HepG2 (cell line): Measurements from ENCODE around the gene PTAFR.
"Not testable (repeated sequence)": the region's sequence is repeated elsewhere in the genome, so short reads cannot be mapped to it uniquely, and the experiment has no call there.

Experiments used
- FOXM1 ChIP-seq: sonication (generic); formaldehyde crosslinking; IDR thresholded peaks from 2 replicates; pipeline ENCODE4 v1.5.0; 2020; ENCODE audit warnings: missing genetic modification reagents
- FOXP1 ChIP-seq, 2 experiments: fragments of 450-650 bp in 1 of 2; IDR thresholded peaks; 2 replicates each; pipeline ENCODE4 v1.6.1; 2017 to 2018; ENCODE audit warnings: antibody characterized with exemption in 1 of 2
- TF ChIP-seq, protein P1 (sequence below): sonication (generic); formaldehyde crosslinking; IDR thresholded peaks from 2 replicates; pipeline ENCODE4 v1.4.0; 2020; ENCODE audit warnings: mild to moderate bottlenecking, missing genetic modification reagents
- TF ChIP-seq, protein P2 (sequence below): sonication (generic); formaldehyde crosslinking; IDR thresholded peaks from 2 replicates; pipeline ENCODE4 v1.4.0; 2020; ENCODE audit warnings: missing genetic modification reagents
- TF ChIP-seq, protein P3 (sequence below): IDR thresholded peaks from 2 replicates; pipeline ENCODE4 v1.4.0; 2020; ENCODE audit warnings: mild to moderate bottlenecking, missing genetic modification reagents

DNA sequence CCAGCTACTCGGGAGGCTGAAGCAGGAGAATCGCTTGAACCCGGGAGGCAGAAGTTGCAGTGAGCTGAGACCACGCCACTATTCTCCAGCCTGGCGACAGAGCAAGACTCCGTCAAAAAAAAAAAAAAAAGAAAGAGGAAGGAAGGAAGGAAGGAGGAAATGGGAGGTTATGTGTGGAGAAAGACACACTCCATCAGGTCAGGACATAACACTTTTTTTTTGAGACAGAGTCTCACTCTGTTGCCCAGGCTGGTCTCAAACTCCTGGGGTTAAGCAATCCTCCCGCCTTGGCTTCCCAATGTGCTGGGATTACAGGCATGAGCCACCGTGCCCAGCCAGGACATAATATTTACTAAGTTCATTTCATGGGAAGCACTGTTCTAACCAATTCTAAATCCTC, 36.6 kb downstream of the PTAFR start:
- not testable (repeated sequence) for TF ChIP-seq FOXM1 (CRISPR knock-in tag); FOXP1 (IDR thresholded peaks at IDR 0.05); FOXP1 (CRISPR knock-in tag; IDR thresholded peaks at IDR 0.05)
- TF ChIP-seq, protein P1, sequence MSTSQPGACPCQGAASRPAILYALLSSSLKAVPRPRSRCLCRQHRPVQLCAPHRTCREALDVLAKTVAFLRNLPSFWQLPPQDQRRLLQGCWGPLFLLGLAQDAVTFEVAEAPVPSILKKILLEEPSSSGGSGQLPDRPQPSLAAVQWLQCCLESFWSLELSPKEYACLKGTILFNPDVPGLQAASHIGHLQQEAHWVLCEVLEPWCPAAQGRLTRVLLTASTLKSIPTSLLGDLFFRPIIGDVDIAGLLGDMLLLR (CRISPR knock-in tag), result not testable (repeated sequence)
- TF ChIP-seq, protein P2, sequence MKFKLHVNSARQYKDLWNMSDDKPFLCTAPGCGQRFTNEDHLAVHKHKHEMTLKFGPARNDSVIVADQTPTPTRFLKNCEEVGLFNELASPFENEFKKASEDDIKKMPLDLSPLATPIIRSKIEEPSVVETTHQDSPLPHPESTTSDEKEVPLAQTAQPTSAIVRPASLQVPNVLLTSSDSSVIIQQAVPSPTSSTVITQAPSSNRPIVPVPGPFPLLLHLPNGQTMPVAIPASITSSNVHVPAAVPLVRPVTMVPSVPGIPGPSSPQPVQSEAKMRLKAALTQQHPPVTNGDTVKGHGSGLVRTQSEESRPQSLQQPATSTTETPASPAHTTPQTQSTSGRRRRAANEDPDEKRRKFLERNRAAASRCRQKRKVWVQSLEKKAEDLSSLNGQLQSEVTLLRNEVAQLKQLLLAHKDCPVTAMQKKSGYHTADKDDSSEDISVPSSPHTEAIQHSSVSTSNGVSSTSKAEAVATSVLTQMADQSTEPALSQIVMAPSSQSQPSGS (CRISPR knock-in tag), result not testable (repeated sequence)
- TF ChIP-seq, protein P3, sequence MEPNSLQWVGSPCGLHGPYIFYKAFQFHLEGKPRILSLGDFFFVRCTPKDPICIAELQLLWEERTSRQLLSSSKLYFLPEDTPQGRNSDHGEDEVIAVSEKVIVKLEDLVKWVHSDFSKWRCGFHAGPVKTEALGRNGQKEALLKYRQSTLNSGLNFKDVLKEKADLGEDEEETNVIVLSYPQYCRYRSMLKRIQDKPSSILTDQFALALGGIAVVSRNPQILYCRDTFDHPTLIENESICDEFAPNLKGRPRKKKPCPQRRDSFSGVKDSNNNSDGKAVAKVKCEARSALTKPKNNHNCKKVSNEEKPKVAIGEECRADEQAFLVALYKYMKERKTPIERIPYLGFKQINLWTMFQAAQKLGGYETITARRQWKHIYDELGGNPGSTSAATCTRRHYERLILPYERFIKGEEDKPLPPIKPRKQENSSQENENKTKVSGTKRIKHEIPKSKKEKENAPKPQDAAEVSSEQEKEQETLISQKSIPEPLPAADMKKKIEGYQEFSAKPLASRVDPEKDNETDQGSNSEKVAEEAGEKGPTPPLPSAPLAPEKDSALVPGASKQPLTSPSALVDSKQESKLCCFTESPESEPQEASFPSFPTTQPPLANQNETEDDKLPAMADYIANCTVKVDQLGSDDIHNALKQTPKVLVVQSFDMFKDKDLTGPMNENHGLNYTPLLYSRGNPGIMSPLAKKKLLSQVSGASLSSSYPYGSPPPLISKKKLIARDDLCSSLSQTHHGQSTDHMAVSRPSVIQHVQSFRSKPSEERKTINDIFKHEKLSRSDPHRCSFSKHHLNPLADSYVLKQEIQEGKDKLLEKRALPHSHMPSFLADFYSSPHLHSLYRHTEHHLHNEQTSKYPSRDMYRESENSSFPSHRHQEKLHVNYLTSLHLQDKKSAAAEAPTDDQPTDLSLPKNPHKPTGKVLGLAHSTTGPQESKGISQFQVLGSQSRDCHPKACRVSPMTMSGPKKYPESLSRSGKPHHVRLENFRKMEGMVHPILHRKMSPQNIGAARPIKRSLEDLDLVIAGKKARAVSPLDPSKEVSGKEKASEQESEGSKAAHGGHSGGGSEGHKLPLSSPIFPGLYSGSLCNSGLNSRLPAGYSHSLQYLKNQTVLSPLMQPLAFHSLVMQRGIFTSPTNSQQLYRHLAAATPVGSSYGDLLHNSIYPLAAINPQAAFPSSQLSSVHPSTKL (CRISPR knock-in tag), result not testable (repeated sequence)
